Stimulated activated CD4-positive, alpha-beta T cell treated with anti-CD3 and anti-CD28 coated beads, Interleukin-2, amount 100 ng/mL, for 4 hours (primary cell): ENCODE data around the gene KDR.

Source experiments
- DNase-seq: peaks from one replicate; pipeline ENCODE4 v3.0.0-alpha.2; 2020; ENCODE audit warnings: low read depth

Gene KDR

GRCh38 chr4:55079451-55080173 lies 45.8 kb downstream of the KDR start:
- no peak for DNase-seq

GRCh38 chr4:55078987-55079386 lies 46.4 kb downstream of the KDR start:
- no peak for DNase-seq

- DNase-seq: no peak
Observed at GRCh38 chr4:55077577-55077976, 47.8 kb downstream of the KDR start.

GRCh38 chr4:55075823-55076716 lies 49.3 kb downstream of the KDR start:
- no peak for DNase-seq

- no peak for DNase-seq
Observed at GRCh38 chr4:55075376-55075775, 50.0 kb downstream of the KDR start.

GRCh38 chr4:55074386-55074785 lies 51.0 kb downstream of the KDR start:
- DNase-seq: no peak

- DNase-seq: no peak
Observed at GRCh38 chr4:55071951-55072350, 53.4 kb downstream of the KDR start.

- DNase-seq: no peak
Observed at GRCh38 chr4:55069248-55069647, 56.1 kb downstream of the KDR start.

GRCh38 chr4:55068522-55068921 lies 56.9 kb downstream of the KDR start:
- DNase-seq: no peak

GRCh38 chr4:55066018-55066417 lies 59.4 kb downstream of the KDR start:
- no peak for DNase-seq

GRCh38 chr4:55055529-55055928 lies 69.9 kb downstream of the KDR start:
- DNase-seq: no peak

GRCh38 chr4:55051532-55051931 lies 73.9 kb downstream of the KDR start:
- DNase-seq: no peak

GRCh38 chr4:55050418-55050950 lies 74.9 kb downstream of the KDR start:
- DNase-seq: no peak

GRCh38 chr4:55038176-55038890 lies 87.1 kb downstream of the KDR start:
- no peak for DNase-seq

GRCh38 chr4:55037728-55038127 lies 87.7 kb downstream of the KDR start:
- DNase-seq: no peak

GRCh38 chr4:55036405-55036804 lies 89.0 kb downstream of the KDR start:
- no peak for DNase-seq

GRCh38 chr4:55035892-55036291 lies 89.5 kb downstream of the KDR start:
- DNase-seq: no peak

GRCh38 chr4:55033296-55033695 lies 92.1 kb downstream of the KDR start:
- DNase-seq: no peak

GRCh38 chr4:55032788-55033187 lies 92.6 kb downstream of the KDR start:
- no peak for DNase-seq

GRCh38 chr4:55032179-55032578 lies 93.2 kb downstream of the KDR start:
- no peak for DNase-seq

- no peak for DNase-seq
Observed at GRCh38 chr4:55031158-55031557, 94.2 kb downstream of the KDR start.

- DNase-seq: no peak
Observed at GRCh38 chr4:55030589-55030988, 94.8 kb downstream of the KDR start.
